BJ (cell line): ENCODE measurements around the gene NACC1. TPM values are rescaled to one million over a fixed set of nuclear protein-coding genes. Genes with fewer than 3 reads are reported as not detected.
"Not testable (repeated sequence)": the region's sequence is repeated elsewhere in the genome, so short reads cannot be mapped to it uniquely, and the experiment has no call there.

Experiments used
- CTCF ChIA-PET: fragments of 350-600 bp; formaldehyde crosslinking; extraction: SDS; loops from one replicate; lab custom pipeline; 2021; ENCODE audit warnings: antibody characterized with exemption, inconsistent platforms; lab: Yijun Ruan, JAX
- POLR2A ChIA-PET: fragments of 300-600 bp; sonication (Branson Sonifier 250); formaldehyde crosslinking; extraction: SDS; loops from one replicate; lab custom pipeline; 2021; ENCODE audit warnings: antibody characterized with exemption; lab: Charles Lee
- DNase-seq: peaks from one replicate; pipeline ENCODE4 v3.0.0-alpha.2; 2011; ENCODE audit warnings: low read depth
- H3K27me3 ChIP-seq: 2 replicates; pipeline ENCODE4 v1.6.0; 2011; ENCODE audit warnings: low read length; ENCODE audit not compliant: control insufficient read depth, insufficient read depth
- H3K36me3 ChIP-seq: 2 replicates; pipeline ENCODE4 v1.5.1; 2011; ENCODE audit warnings: low read length; ENCODE audit not compliant: control insufficient read depth, insufficient read depth
- H3K4me3 ChIP-seq: 2 replicates; pipeline ENCODE4 v1.5.1; 2011; ENCODE audit warnings: low read depth, mild to moderate bottlenecking, control low read depth, low read length
- polyA plus RNA-seq: library from polyadenylated mRNA; depleted of rRNA; stranded (reverse); fragments of >200 nt; gene quantifications from 2 replicates; pipeline ENCODE4 v1.2.3, GENCODE V29; 2011
- TF ChIP-seq, protein P1 (sequence below): IDR thresholded peaks from 2 replicates; pipeline ENCODE4 v1.5.1; 2011; ENCODE audit warnings: low read depth, mild to moderate bottlenecking, control low read depth, inconsistent platforms, low read length, moderate library complexity; ENCODE audit not compliant: insufficient read depth

Gene NACC1
- polyA plus RNA-seq, 1 experiment = 98.7 TPM

DNA sequence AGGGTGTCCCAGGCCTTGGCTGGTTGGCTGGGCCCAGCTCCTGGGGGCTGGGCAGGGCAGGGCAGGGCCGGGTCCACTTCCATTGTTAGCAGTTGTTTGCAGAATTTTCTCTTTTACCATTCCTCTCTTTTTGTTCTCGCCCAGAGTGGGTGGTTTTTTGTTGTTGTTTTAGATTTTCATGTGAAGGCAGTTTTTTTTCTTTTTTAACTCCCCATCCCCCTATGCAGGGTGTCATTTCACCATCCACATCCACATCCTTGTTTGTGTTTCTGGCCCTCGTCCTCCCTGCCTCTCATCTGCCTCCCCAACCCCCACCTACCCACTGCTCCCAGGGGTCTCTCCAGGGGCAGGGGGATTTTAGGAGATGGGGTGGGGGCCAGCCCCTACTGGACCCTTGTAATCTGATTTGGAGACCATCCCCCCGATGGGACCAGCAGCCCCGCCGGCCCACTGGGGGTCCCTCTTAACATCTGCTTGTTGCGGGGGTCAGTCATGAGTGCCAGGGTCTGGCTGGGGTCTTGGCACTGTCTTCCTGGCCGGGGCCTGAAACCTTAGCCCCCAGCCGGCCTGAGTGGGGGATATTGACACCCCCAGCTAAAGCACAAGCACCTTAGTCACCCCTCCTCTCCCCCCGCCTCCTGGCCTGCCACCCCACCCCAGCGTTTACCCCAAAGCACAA lies 21.7 kb downstream of the NACC1 start:
- TF ChIP-seq, protein P1, sequence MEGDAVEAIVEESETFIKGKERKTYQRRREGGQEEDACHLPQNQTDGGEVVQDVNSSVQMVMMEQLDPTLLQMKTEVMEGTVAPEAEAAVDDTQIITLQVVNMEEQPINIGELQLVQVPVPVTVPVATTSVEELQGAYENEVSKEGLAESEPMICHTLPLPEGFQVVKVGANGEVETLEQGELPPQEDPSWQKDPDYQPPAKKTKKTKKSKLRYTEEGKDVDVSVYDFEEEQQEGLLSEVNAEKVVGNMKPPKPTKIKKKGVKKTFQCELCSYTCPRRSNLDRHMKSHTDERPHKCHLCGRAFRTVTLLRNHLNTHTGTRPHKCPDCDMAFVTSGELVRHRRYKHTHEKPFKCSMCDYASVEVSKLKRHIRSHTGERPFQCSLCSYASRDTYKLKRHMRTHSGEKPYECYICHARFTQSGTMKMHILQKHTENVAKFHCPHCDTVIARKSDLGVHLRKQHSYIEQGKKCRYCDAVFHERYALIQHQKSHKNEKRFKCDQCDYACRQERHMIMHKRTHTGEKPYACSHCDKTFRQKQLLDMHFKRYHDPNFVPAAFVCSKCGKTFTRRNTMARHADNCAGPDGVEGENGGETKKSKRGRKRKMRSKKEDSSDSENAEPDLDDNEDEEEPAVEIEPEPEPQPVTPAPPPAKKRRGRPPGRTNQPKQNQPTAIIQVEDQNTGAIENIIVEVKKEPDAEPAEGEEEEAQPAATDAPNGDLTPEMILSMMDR = no peak
- DNase-seq = no peak
- H3K36me3 ChIP-seq = peaks cover 47% of the 10 kb centered on the region
- H3K4me3 ChIP-seq = no peak overlapping the region
- H3K27me3 ChIP-seq = no peaks in the 10 kb centered on the region
- ChIA-PET CTCF (interaction anchor here (0.6 to 1.4 kb wide), 2 partner anchors 46 to 175 kb away, joined by 3 read pairs; no protein-coding TSS in a partner anchor), POLR2A (no interaction called here)

DNA sequence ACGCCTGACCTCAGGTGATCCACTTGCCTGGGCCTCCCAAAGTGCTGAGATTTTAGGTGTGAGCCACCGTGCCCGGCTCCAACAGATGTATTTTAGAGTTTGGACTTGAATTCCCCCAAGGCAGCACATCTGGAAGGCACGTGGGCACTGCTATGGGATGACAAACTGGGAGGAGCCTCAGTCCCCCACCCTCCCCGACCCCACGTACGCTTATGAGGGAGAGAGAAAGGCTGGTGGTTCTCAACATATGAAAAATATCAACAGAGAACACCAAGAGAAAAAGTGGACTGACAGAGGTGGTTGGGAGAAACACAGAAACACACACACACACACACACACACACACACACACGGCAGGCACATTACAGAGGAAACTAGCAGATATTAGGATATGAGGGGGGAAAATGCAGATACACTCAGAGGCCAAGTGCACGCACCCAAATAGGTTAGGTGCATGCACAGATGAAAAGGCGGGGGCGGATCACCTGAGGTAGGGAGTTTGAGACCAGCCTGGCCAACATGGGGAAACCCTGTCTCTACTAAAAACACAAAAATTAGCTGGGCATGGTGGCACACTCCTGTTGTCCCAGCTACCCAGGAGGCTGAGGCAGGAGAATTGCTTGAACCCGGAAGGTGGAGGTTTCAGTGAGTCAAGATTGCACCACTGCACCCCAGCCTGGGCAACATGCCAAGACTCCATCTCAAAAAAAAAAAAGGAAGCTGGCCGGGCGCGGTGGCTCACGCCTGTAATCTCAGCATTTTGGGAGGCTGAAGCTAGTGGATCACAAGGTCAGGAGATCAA lies 28.9 kb downstream of the NACC1 start:
- Histone ChIP-seq H3K27me3 (no peaks in the 10 kb centered on the region), H3K4me3 (no peak overlapping the region), H3K36me3 (peaks cover 12% of the 10 kb centered on the region)
- TF ChIP-seq, protein P1 = no peak
- CTCF ChIA-PET = no interaction called here
- POLR2A ChIA-PET = no interaction called here
- no peak for DNase-seq

DNA sequence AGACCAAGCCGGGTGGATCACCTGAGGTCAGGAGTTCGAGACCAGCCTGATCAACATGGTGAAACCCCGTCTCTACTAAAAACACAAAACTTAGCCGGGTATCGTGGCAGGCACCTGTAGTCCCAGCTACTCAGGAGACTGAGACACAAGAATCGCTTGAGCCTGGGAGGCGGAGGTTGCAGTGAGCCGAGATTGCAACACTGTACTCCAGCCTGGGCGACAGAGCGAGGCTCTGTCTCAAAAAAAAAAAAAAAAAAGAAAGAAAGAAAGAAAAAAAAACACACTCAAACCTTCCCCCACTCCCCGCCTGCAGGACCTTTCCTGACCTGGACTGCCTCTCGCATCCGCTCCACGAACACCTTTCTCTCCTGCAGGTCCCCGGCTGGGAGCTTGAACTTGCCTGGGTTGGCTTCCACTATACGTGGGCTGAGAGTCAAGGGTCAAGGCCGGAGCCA lies 31.1 kb downstream of the NACC1 start:
- H3K27me3 ChIP-seq, POLR2A ChIA-PET, DNase-seq: not testable (repeated sequence)
- CTCF ChIA-PET = interaction anchor here (0.6 to 2.5 kb wide), 7 partner anchors 29 to 184 kb away, joined by 3 to 10 read pairs (median 5); partner anchors contain the start of gene NACC1
- Histone ChIP-seq H3K4me3 (peak overlapping the region; percentile 88), H3K36me3 (peaks cover 15% of the 10 kb centered on the region)

DNA sequence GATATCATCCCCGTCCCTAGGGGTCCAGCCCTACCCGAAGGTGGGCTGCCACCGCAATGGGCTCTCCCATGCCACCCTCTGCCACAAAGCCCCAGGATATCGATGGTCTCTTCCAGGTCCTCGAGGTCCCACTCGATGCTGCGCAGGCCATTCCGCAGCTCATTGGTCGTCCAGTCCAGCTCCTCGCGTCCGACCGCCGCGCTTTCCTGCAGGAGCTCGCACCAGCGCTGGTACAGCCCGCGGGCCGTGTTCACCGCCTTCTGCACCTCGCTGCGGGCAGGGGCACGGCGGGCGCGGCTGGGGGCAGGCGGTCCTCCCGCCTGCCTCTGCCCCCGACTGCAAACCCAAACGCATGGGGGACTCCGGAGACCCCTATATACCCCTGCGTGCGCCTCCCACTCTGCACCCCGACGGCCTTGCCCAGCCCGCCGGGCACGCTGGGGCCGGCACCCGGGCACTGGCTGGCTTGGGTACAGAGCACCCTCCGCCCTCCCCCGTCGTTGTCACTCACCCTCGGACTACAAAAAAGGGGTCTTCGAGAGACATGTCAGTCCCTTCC lies 31.6 kb downstream of the NACC1 start:
- Histone ChIP-seq H3K27me3 (no peaks in the 10 kb centered on the region), H3K4me3 (peak overlapping the region; percentile 88), H3K36me3 (peaks cover 10% of the 10 kb centered on the region)
- ChIA-PET POLR2A (interaction anchor here (0.7 kb wide), 1 partner anchor 156 kb away, joined by 3 read pairs; no protein-coding TSS in a partner anchor), CTCF (interaction anchor here (0.6 to 2.5 kb wide), 10 partner anchors 14 to 184 kb away, joined by 3 to 10 read pairs (median 4); partner anchors contain the start of gene NACC1)
- DNase-seq = no peak
- TF ChIP-seq, protein P1 = no peak

DNA sequence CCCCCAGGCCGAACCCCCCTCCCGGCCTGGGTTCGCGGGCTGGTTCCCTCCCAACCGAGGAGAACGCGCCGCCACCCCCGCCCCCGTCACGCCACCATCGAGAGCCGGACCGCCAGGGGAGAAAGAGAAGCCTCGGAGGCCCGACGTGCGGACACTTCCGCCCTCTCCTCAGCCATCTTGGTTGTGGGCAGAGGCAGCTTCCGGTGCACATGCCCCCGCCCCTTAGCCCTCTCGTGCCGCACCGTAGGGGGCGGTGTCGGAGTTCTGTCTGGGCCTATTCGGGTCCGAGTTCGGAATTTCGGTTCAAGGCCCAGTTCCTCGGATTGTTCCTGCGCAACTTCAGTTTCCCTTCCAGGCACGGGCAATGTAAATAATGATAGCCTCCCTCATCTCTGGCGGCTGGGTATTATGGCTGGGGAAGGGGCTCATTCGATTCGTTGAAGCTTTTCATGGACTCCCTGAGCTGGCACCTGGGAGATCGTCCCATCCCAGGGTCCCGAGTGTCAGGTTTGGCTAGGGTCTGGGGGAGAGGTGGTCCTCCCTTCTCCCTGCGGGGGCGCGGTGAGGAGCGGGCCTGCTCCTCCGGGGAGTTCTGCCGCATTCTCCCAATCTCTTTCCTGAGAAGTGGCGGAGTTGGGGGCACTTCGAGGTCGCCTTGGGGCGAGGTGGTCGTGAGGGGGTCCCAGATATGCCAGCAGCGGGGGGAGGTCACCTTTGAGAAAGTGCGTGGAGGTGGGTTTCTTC lies 32.3 kb downstream of the NACC1 start, which contains the start of the genes IER2 and STX10:
Gene IER2 (plus strand): TSS at position 225 of the 744 bp plus-strand sequence. CDS start 2,776 bp downstream, outside the sequence.
Gene STX10 (minus strand): TSS at position 189 of the 744 bp plus-strand sequence. CDS start 202 bp downstream, outside the sequence.
- CTCF ChIA-PET = interaction anchor here (0.9 to 2.5 kb wide), 11 partner anchors 14 to 185 kb away, joined by 3 to 10 read pairs (median 3); partner anchors contain the start of gene NACC1
- H3K27me3 ChIP-seq = no peaks in the 10 kb centered on the region
- peak within 1 kb of the TSS; percentile 88 for H3K4me3 ChIP-seq
- TF ChIP-seq, protein P1 = peak; percentile 76
- peak; percentile 76 for DNase-seq
- POLR2A ChIA-PET = interaction anchor here (0.7 kb wide), 1 partner anchor 157 kb away, joined by 3 read pairs; no protein-coding TSS in a partner anchor
- H3K36me3 ChIP-seq = peaks cover 6% of the 10 kb centered on the region
